WTC11 (cell line): ENCODE data around the gene FRMD8. TPM values are rescaled to one million over a fixed set of nuclear protein-coding genes. Genes with fewer than 3 reads are reported as not detected.

Experiments
- ATAC-seq: fragments of 200-7000 bp; cut with Tn5 transposase; 2 replicates; pipeline ENCODE4 v1.10.0; 2021; ENCODE audit warnings: mild to moderate bottlenecking, moderate library complexity
- CTCF ChIA-PET: fragments of 300-600 bp; sonication (Branson Sonifier 250); formaldehyde crosslinking; loops from one replicate; lab custom pipeline; 2021; ENCODE audit warnings: antibody characterized with exemption; lab: Charles Lee
- POLR2A ChIA-PET: fragments of 350-600 bp; sonication (Branson Sonifier 250); formaldehyde crosslinking; loops from one replicate; lab custom pipeline; 2021; ENCODE audit warnings: antibody characterized with exemption; lab: Charles Lee
- DNase-seq: peaks from one replicate; pipeline ENCODE4 v3.0.0; 2021; ENCODE audit warnings: low spot score
- H3K27ac Mint-ChIP-seq: 2 replicates; pipeline ENCODE4 v1.8.0; 2021; ENCODE audit warnings: mixed read lengths
- H3K27me3 Mint-ChIP-seq: 2 replicates; pipeline ENCODE4 v1.8.0; 2021; ENCODE audit warnings: low read depth, mild to moderate bottlenecking, moderate library complexity, mixed read lengths
- H3K36me3 Mint-ChIP-seq: 2 replicates; pipeline ENCODE4 v1.8.0; 2021; ENCODE audit warnings: mixed read lengths
- H3K4me1 Mint-ChIP-seq: 2 replicates; pipeline ENCODE4 v1.8.0; 2022; ENCODE audit warnings: mixed read lengths
- H3K4me3 Mint-ChIP-seq: 2 replicates; pipeline ENCODE4 v1.8.0; 2021; ENCODE audit warnings: mild to moderate bottlenecking, moderate library complexity, mixed read lengths
- H3K9me3 Mint-ChIP-seq: 2 replicates; pipeline ENCODE4 v1.8.0; 2021; ENCODE audit warnings: mixed read lengths
- AFF4 ChIP-seq: sonication (generic); formaldehyde crosslinking; IDR thresholded peaks from 2 replicates; pipeline ENCODE4 v1.8.1; 2023; ENCODE audit warnings: mild to moderate bottlenecking, missing genetic modification reagents, borderline replicate concordance
- ATF2 ChIP-seq: sonication (generic); formaldehyde crosslinking; IDR thresholded peaks from 2 replicates; pipeline ENCODE4 v1.8.1; 2022; ENCODE audit warnings: low read depth, missing genetic modification reagents, borderline replicate concordance
- ATF3 ChIP-seq: sonication (generic); formaldehyde crosslinking; conservative IDR thresholded peaks from 2 replicates; pipeline ENCODE4 v1.8.1; 2022; ENCODE audit warnings: mild to moderate bottlenecking, missing genetic modification reagents
- CTCF ChIP-seq: fragments of 200-600 bp; IDR thresholded peaks from 2 replicates; pipeline ENCODE4 v1.8.0; 2022; ENCODE audit warnings: antibody characterized with exemption
- E2F1 ChIP-seq: sonication (generic); formaldehyde crosslinking; IDR thresholded peaks from 2 replicates; pipeline ENCODE4 v1.8.0; 2022; ENCODE audit warnings: mild to moderate bottlenecking, missing genetic modification reagents
- EMX1 ChIP-seq: fragments of 250-450 bp; sonication (Bioruptor Pico); IDR thresholded peaks from 2 replicates; pipeline ENCODE4 v1.8.0; 2021; ENCODE audit warnings: mild to moderate bottlenecking
- GABPB1 ChIP-seq: sonication (generic); formaldehyde crosslinking; IDR thresholded peaks from 2 replicates; pipeline ENCODE4 v1.8.1; 2023; ENCODE audit warnings: mild to moderate bottlenecking, missing genetic modification reagents
- HMGXB4 ChIP-seq: sonication (generic); formaldehyde crosslinking; IDR thresholded peaks from 2 replicates; pipeline ENCODE4 v1.8.1; 2023; ENCODE audit warnings: mild to moderate bottlenecking, moderate library complexity, missing genetic modification reagents
- MXD4 ChIP-seq: fragments of 250-450 bp; sonication (Bioruptor Pico); IDR thresholded peaks from 2 replicates; pipeline ENCODE4 v1.8.0; 2021; ENCODE audit warnings: mild to moderate bottlenecking, moderate library complexity, borderline replicate concordance
- MYBL2 ChIP-seq: sonication (generic); formaldehyde crosslinking; IDR thresholded peaks from 2 replicates; pipeline ENCODE4 v1.8.1; 2023; ENCODE audit warnings: mild to moderate bottlenecking, moderate library complexity, missing genetic modification reagents
- SMAD3 ChIP-seq: sonication (generic); formaldehyde crosslinking; IDR thresholded peaks from 2 replicates; pipeline ENCODE4 v1.8.0; 2022; ENCODE audit warnings: missing genetic modification reagents, mild to moderate bottlenecking, borderline replicate concordance
- SP1 ChIP-seq: sonication (generic); formaldehyde crosslinking; conservative IDR thresholded peaks from 2 replicates; pipeline ENCODE4 v1.8.1; 2022; ENCODE audit warnings: missing genetic modification reagents
- TEAD4 ChIP-seq: sonication (generic); formaldehyde crosslinking; IDR thresholded peaks from 2 replicates; pipeline ENCODE4 v1.8.0; 2022; ENCODE audit warnings: mild to moderate bottlenecking, missing genetic modification reagents
- ZNF396 ChIP-seq: fragments of 250-450 bp; sonication (Bioruptor Pico); IDR thresholded peaks from 2 replicates; pipeline ENCODE4 v1.8.0; 2021; ENCODE audit warnings: mild to moderate bottlenecking, moderate library complexity, borderline replicate concordance
- ZNF416 ChIP-seq: fragments of 250-450 bp; sonication (Bioruptor Pico); IDR thresholded peaks from 2 replicates; pipeline ENCODE4 v1.9.0; 2021; ENCODE audit warnings: mild to moderate bottlenecking, inconsistent platforms
- ZNF425 ChIP-seq: fragments of 250-450 bp; sonication (Bioruptor Pico); conservative IDR thresholded peaks from 2 replicates; pipeline ENCODE4 v1.9.0; 2021; ENCODE audit warnings: mild to moderate bottlenecking
- total RNA-seq: library from RNA; stranded (reverse); gene quantifications from 3 replicates; pipeline ENCODE4 v1.2.3, GENCODE V29; 2021

Gene FRMD8
- total RNA-seq, 1 experiment from 2014 or later: 23.7 TPM

GRCh38 chr11:65376138-65376713 lies 10.2 kb upstream of the FRMD8 start (continued):
- no peak for TF ChIP-seq ATF2
- TF ChIP-seq MXD4 (CRISPR knock-in tag): no peak
- no peak for TF ChIP-seq ATF3 (CRISPR knock-in tag)
- TF ChIP-seq EMX1 (CRISPR knock-in tag): no peak

GRCh38 chr11:65377036-65377435 lies 9.4 kb upstream of the FRMD8 start:
- no peak for DNase-seq
- Mint-ChIP-seq H3K4me1 (peaks cover 4% of the 10 kb centered on the region), H3K36me3 (no peaks in the 10 kb centered on the region), H3K4me3 (no peak overlapping the region), H3K27ac (no peak overlapping the region), H3K9me3 (no peaks in the 10 kb centered on the region), H3K27me3 (no peaks in the 10 kb centered on the region; the same call in 1 of the 2 replicates)
- CTCF ChIA-PET: interaction anchor here (1.5 kb wide), 1 partner anchor 10 kb away, joined by 3 read pairs; no protein-coding TSS in a partner anchor
- no peak for ATAC-seq
- TF ChIP-seq MYBL2 (CRISPR knock-in tag): no peak
- no peak for TF ChIP-seq ATF3 (CRISPR knock-in tag)
- no peak for TF ChIP-seq ZNF416
- no peak for TF ChIP-seq ZNF425 (CRISPR knock-in tag)
- TF ChIP-seq HMGXB4 (CRISPR knock-in tag): no peak
- no peak for TF ChIP-seq SP1 (CRISPR knock-in tag)
- TF ChIP-seq AFF4: no peak
- POLR2A ChIA-PET: no interaction called here

- Mint-ChIP-seq H3K36me3 (no peaks in the 10 kb centered on the region), H3K9me3 (no peaks in the 10 kb centered on the region), H3K27me3 (no peaks in the 10 kb centered on the region; the same call in 1 of the 2 replicates), H3K27ac (no peak overlapping the region), H3K4me3 (no peak overlapping the region), H3K4me1 (peaks cover 11% of the 10 kb centered on the region)
- DNase-seq (no peak), ATAC-seq (peak; percentile 13; the same call in 1 of the 2 replicates)
- CTCF ChIA-PET: interaction anchor here (0.6 to 2.3 kb wide), 6 partner anchors 11 to 216 kb away, joined by 3 to 14 read pairs (median 4); no protein-coding TSS in a partner anchor
- TF ChIP-seq EMX1 (CRISPR knock-in tag) (no peak), GABPB1 (CRISPR knock-in tag) (no peak), ZNF396 (CRISPR knock-in tag) (no peak), SMAD3 (CRISPR knock-in tag) (no peak), CTCF (no peak; the same call in 1 of the 2 replicates), TEAD4 (CRISPR knock-in tag) (no peak), E2F1 (CRISPR knock-in tag) (no peak)
- POLR2A ChIA-PET: no interaction called here
Measured at GRCh38 chr11:65377777-65378176, 8.7 kb upstream of the FRMD8 start.
